Pulmonary artery endothelial cell (primary cell): ENCODE measurements around the gene WDR81. TPM values are rescaled to one million over a fixed set of nuclear protein-coding genes. Genes with fewer than 3 reads are reported as not detected.
"Not testable (repeated sequence)": the region's sequence is repeated elsewhere in the genome, so short reads cannot be mapped to it uniquely, and the experiment has no call there.

Experiments used
- DNase-seq: peaks from one replicate; pipeline ENCODE4 v3.0.0-alpha.2; 2011; ENCODE audit warnings: low read depth, low spot score
- total RNA-seq: library from RNA; depleted of rRNA; stranded (reverse); fragments of >200 nt; gene quantifications from 2 replicates; pipeline ENCODE4 v1.2.3, GENCODE V29; 2014

WDR81 gene
- total RNA-seq, 1 donor from 2014 or later: 13.8 TPM

GRCh38 chr17:1753767-1754429 lies 29.4 kb downstream of the WDR81 start:
- DNase-seq: no peak

DNA sequence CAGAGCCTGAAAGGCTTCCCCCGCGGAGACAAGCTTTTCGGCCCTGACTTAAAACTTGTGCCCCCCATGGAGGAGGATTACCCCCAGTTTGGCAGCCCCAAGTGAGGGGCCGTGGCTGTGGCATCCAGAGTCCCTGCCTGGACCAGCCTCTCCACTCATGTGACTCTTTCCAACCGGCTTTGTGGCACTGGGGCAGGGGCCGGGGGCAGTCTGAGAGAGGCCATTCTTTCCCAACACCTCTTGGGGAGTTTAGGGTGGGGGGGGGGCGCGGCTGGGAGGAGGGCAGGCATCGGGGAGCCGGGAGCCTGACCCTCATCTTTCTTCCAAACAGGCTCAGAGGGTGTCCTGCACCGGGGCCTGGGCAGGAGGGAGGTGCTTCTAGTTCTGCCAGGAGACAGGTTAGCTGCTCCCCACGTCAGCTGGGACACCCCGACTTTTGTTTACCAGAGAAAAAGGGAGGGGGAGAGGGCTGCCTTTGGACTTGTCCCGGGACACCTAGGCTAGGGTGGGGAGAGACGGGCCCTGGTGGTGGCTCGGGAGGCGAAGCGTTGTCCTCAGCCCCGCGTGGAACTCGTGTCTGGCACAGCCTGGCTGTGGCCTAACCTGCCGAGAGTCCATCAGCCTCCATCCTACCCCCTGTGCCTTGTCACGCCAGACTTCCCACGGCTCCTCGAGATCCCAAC lies 30.1 kb downstream of the WDR81 start:
- no peak for DNase-seq

DNA sequence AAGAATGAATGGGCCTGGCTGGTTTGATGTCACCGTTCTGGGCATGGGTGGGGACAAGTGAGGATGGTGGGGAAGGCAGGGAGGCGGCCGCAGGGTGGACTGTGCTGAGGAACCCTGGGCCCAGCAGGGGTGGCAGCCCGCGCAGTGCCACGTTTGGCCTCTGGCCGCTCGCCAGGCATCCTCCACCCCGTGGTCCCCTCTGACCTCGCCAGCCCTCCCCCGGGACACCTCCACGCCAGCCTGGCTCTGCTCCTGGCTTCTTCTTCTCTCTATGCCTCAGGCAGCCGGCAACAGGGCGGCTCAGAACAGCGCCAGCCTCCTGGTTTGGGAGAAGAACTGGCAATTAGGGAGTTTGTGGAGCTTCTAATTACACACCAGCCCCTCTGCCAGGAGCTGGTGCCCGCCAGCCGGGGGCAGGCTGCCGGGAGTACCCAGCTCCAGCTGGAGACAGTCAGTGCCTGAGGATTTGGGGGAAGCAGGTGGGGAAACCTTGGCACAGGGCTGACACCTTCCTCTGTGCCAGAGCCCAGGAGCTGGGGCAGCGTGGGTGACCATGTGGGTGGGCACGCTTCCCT lies 30.8 kb downstream of the WDR81 start:
- DNase-seq: no peak

GRCh38 chr17:1755827-1756262 lies 31.3 kb downstream of the WDR81 start:
- DNase-seq: no peak

DNA sequence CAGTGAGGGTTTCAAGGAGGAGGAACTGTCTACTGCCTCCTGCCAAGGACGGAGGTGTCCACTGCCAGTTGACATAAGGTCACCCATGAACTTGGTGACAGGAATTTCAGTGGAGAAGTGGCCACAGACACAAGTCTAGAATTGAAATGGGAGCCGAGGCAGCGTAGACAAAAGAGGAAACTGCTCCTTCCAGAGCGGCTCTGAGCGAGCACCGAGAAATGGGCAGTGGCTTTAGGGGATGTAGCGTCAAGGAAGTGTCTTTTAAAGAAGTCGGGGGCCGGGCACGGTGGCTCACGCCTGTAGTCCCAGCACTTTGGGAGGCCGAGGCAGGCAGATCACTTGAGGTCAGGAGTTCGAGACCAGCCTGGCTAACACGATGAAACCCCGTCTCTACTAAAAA lies 34.3 kb downstream of the WDR81 start:
- DNase-seq: no peak

DNA sequence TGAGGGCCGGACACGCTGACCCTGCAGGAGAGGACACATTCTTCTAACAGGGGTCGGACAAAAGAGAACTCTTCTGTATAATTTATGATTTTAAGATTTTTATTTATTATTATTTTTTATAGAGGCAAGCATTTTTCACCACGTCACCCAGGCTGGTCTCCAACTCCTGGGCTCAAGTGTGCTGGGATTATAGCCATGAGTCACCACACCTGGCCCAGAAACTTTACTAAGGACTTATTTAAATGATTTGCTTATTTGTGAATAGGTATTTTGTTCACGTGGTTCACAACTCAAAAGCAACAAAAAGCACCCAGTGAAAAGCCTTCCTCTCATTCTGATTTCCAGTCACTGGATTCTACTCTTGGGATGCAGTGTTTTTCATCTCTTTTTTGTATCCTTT lies 35.0 kb downstream of the WDR81 start:
- no peak for DNase-seq

DNA sequence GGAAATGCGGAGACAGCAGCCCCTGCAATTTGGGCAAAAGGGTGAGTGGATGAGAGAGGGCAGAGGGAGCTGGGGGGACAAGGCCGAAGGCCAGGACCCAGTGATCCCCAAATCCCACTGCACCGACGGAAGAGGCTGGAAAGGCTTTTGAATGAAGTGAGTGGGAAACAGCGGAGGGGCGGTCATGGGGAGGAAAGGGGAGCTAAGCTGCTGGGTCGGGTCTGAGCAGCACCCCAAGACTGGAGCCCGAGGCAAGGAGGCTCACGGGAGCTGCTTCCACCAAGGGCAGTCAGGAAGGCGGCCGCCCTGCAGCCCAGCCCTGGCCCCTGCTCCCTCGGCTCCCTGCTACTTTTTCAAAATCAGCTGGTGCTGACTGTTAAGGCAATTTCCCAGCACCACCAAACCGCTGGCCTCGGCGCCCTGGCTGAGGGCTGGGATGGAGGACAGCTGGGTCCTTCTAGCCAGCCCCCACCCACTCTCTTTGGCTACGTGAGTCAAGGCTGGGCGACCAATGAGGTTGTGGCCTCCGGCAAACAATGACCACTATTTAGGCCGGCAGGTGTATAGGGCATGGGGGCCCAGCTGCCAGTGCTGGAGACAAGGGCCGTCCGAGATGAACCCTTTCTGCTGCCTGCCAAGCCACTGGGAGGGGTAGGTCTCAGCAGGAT lies 37.9 kb downstream of the WDR81 start:
- no peak for DNase-seq

DNA sequence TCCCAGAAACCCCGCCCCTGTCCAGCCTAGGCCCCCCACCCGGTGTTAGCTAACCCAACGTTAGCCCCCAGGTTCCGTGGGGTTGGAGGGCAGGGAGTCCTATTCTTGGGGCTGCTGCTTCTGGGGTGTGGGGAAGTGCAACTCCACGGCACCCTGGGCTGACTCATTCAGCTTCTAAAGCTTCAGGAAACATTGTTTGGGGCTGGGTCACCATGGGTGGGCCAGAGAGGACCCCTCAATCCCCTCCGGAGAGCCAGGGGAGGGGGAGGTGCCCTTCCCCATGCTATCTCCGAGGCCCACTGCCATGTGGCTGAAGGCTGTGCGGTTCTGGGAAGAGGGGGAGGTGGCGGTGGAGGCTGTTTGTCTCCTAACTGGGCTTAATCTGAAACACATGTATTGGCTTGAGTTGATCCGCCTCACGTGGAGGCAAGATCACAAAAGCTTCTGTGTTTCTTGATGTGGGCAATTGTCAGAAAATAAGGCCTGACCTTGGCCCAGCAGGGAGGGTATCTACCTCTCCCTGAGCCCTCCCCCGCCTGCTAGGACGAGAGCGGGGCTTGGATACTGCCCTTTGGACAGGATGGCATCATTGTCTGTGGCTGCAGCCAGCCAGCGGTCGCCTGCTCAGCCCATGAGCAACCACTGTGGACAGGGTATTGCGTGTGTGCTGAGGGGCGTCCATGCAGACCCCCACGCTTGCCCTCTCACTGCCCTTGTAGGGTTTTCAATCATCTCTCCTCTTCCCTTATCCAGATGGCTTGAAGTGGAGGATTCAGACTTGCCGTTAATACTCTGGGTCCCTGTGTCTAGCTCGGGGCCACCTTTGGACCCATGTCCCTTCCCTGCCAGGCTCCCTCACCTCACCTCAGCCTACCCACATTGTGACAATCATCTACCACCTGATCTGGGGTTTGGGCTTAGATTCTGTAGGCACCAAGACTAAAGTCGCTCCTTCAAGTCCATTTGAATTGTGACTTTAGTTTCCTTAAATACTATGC lies 38.7 kb downstream of the WDR81 start:
- DNase-seq: no peak

DNA sequence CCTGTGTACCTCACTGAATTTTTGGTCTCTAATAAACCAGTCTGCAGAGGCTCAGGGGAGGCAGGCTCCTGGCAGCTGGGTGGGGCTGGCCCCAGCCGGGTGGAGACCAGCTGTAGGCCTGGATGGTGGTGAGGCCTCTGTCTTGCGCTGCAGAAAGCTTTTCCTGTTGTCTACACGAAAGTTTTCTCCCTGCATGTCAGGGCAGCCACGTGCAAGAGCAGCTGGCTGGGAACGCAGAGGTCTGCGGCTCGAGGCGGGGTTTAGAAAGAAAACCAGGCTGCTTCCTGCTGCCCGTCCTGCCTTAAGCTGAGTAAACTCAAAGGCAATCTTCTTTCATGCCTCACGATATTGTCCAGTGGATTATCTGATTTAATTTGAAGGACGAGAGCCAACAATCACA lies 39.8 kb downstream of the WDR81 start:
- peak; percentile 41 for DNase-seq

DNA sequence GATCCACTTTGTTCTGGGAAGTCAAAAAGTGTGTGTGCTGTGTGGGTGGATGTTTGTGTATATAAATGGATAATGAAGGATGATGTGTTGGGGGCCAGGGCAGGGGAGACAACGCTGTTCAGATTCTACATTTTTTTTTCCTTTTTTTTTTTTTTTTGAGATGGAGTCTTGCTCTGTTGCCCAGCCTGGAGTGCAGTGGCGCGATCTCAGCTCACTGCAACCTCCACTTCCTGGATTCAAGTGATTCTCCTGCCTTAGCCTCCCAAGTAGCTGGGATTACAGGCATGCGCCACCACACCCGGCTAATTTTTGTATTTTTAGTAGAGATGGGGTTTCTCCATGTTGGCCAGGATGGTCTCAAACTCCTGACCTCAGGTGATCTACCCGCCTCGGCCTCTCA lies 40.2 kb downstream of the WDR81 start:
- not testable (repeated sequence) for DNase-seq

DNA sequence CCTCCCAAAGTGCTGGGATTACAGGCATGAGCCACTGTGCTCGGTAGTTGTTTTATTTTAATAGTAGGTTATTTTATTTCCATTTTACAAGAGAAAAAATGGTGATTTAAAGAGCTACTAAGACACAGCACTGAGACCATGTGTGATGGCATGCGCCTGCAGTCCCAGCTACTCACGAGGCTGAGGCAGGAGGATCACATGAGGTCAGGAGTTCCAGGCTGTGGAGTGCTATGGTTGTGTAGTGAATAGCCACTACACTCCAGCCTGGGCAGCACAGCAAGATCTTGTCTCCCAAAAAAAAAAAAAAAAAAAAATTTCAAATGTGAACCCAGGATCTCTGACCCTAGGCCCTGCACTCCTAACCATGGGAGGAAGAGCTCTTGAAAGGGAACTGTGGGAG lies 41.1 kb downstream of the WDR81 start:
- no peak for DNase-seq

GRCh38 chr17:1766382-1767135 lies 42.1 kb downstream of the WDR81 start:
- no peak for DNase-seq

- DNase-seq: no peak
Observed at GRCh38 chr17:1767358-1767757, 42.9 kb downstream of the WDR81 start.

DNA sequence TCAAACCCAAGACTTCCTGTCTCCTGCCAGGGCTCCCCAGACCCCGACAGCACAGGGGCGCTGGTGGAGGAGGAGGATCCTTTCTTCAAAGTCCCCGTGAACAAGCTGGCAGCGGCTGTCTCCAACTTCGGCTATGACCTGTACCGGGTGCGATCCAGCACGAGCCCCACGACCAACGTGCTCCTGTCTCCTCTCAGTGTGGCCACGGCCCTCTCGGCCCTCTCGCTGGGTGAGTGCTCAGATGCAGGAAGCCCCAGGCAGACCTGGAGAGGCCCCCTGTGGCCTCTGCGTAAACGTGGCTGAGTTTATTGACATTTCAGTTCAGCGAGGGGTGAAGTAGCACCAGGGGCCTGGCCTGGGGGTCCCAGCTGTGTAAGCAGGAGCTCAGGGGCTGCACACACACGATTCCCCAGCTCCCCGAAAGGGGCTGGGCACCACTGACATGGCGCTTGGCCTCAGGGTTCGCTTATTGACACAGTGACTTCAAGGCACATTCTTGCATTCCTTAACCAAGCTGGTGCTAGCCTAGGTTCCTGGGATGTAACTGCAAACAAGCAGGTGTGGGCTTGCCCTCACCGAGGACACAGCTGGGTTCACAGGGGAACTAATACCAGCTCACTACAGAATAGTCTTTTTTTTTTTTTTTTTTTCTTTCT lies 45.4 kb downstream of the WDR81 start:
- no peak for DNase-seq

DNA sequence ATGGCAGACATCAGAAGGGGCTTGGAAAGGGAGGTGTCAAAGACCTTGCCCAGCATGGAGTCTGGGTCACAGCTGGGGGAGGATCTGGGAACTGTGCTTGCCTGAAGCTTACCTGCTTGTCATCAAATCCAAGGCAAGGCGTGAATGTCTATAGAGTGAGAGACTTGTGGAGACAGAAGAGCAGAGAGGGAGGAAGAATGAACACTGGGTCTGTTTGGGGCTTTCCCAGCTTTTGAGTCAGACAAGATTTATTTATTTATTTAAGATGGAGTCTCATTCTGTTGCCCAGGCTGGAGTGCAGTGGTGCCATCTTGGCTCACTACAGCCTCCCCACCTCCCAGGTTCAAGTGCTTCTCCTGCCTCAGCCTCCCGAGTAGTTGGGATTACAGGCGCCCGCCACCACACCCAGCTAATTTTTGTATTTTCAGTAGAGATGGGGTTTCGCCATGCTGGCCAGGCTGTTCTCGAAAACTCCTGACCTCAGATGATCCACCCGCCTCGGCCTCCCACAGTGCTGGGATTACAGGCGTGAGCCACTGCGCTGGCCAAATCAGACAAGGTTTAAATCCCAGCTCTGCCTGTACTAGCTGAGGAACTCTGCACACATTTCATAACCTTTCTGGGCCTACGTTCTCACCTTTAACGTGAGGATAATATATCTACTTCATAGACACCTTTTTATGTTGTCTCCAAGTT lies 48.6 kb downstream of the WDR81 start:
- DNase-seq: not testable (repeated sequence)

- DNase-seq: no peak
Observed at GRCh38 chr17:1773696-1774181, 49.2 kb downstream of the WDR81 start.

GRCh38 chr17:1774390-1775176 lies 50.1 kb downstream of the WDR81 start:
- no peak for DNase-seq

DNA sequence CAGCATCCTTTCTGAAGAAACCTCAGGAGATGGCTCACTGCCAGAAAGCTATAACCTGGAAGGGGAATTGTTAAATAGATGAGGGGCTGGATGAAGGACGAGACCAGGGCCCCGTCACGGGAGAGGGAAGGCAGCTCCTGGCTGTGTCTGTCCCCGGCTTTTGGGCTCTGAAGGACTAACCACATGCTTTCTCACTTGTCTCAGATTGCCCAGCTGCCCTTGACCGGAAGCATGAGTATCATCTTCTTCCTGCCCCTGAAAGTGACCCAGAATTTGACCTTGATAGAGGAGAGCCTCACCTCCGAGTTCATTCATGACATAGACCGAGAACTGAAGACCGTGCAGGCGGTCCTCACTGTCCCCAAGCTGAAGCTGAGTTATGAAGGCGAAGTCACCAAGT lies 51.8 kb downstream of the WDR81 start:
- DNase-seq: no peak
